ENCODE results near the gene PAFAH1B1. TPM values are rescaled to one million over a fixed set of nuclear protein-coding genes. Genes with fewer than 3 reads are reported as not detected.

Gene PAFAH1B1
- total RNA-seq, 4 donors from 2014 or later = 86.5 to 119 (median 102) TPM

DNA sequence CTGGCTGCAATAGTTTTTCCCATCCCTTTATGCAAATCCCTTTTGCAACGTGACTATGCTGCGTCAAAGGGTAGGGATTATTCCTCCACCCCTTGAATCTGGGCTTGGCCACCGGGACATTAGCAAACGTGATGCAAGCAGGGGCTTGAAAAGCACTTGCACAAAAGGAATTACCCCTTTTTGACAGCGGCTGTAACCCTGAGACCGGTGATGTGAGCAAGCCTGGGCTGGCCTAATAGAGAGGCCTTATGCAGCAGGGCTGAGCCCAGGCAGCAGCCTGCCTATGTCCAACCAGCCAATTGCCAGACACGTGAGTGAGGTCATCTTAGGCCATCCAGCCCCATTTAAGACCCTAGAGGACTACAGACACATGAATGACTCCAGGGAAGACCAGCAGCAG is 30.4 kb upstream of the PAFAH1B1 start:
- TF ChIP-seq, protein P1, sequence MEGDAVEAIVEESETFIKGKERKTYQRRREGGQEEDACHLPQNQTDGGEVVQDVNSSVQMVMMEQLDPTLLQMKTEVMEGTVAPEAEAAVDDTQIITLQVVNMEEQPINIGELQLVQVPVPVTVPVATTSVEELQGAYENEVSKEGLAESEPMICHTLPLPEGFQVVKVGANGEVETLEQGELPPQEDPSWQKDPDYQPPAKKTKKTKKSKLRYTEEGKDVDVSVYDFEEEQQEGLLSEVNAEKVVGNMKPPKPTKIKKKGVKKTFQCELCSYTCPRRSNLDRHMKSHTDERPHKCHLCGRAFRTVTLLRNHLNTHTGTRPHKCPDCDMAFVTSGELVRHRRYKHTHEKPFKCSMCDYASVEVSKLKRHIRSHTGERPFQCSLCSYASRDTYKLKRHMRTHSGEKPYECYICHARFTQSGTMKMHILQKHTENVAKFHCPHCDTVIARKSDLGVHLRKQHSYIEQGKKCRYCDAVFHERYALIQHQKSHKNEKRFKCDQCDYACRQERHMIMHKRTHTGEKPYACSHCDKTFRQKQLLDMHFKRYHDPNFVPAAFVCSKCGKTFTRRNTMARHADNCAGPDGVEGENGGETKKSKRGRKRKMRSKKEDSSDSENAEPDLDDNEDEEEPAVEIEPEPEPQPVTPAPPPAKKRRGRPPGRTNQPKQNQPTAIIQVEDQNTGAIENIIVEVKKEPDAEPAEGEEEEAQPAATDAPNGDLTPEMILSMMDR (IDR thresholded peaks at IDR 0.05) = no peak
- no peak for TF ChIP-seq POLR2A (IDR thresholded peaks at IDR 0.05; ENCODE audit: low read depth)
- no peak for TF ChIP-seq POLR2AphosphoS5 (IDR thresholded peaks at IDR 0.05)
- TF ChIP-seq EP300 (IDR thresholded peaks at IDR 0.05) = no peak
- Histone ChIP-seq H3K4me1 (no peaks in the 10 kb centered on the region), H3K27me3 (peaks cover 0 to 3% (median 0%) of the 10 kb centered on the region in 4 donors), H3K27ac (replicated peaks in 1 of 4) (no peak overlapping the region), H3K36me3 (no peaks in the 10 kb centered on the region), H3K4me3 (no peak overlapping the region), H3K9me3 (peaks cover 0 to 6% (median 0%) of the 10 kb centered on the region in 4 donors)
- 74% methylated on average over 7 of the region's 7 CpGs for WGBS
- intact Hi-C loops (cut with DNase I) = no loop called here
- DNase-seq (ENCODE audit: extremely low spot score) = no peak

DNA sequence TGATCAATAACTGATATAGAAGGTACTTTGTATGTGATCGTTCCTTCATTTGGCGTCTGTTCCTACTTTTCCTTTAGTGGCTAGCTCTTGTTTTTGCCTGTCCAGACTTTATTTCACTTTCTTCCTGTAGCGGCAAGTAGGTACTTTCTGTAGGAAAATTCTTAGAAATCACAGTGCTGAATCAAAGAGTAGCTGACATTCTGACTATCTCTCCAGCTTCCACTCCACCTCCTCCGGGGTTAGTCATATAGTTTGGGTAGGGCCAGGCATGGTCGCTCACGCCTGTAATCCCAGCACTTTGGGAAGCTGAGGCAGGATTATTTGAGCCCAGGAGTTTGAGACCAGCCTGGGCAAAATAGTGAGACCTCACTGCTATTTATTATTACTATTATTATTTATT is 29.9 kb upstream of the PAFAH1B1 start:
- H3K27me3 ChIP-seq = peaks cover 0 to 3% (median 0%) of the 10 kb centered on the region in 4 donors
- no peaks in the 10 kb centered on the region for H3K4me1 ChIP-seq
- H3K27ac ChIP-seq (replicated peaks in 1 of 4) = no peak overlapping the region
- WGBS = 96% methylated on average over 6 of the region's 6 CpGs
- H3K9me3 ChIP-seq = peaks cover 0 to 6% (median 0%) of the 10 kb centered on the region in 4 donors
- DNase-seq (ENCODE audit: extremely low spot score) = no peak
- TF ChIP-seq POLR2A (IDR thresholded peaks at IDR 0.05; ENCODE audit: low read depth) (no peak), EP300 (IDR thresholded peaks at IDR 0.05) (no peak), POLR2AphosphoS5 (IDR thresholded peaks at IDR 0.05) (no peak)
- TF ChIP-seq, protein P1 (IDR thresholded peaks at IDR 0.05) = no peak
- no peaks in the 10 kb centered on the region for H3K36me3 ChIP-seq
- intact Hi-C loops (cut with DNase I) = no loop called here
- H3K4me3 ChIP-seq = no peak overlapping the region

- no peaks in the 10 kb centered on the region for H3K4me1 ChIP-seq
- H3K4me3 ChIP-seq = no peak overlapping the region
- no peak overlapping the region for H3K27ac ChIP-seq (replicated peaks in 1 of 4)
- H3K9me3 ChIP-seq = peaks cover 0 to 6% (median 0%) of the 10 kb centered on the region in 4 donors
- WGBS = 83% methylated on average over 5 of the region's 5 CpGs
- intact Hi-C loops (cut with DNase I) = no loop called here
- TF ChIP-seq POLR2AphosphoS5 (IDR thresholded peaks at IDR 0.05) = no peak
- TF ChIP-seq, protein P1 (IDR thresholded peaks at IDR 0.05) = no peak
- TF ChIP-seq POLR2A (IDR thresholded peaks at IDR 0.05; ENCODE audit: low read depth) = no peak
- TF ChIP-seq EP300 (IDR thresholded peaks at IDR 0.05) = no peak
- no peak for DNase-seq (ENCODE audit: extremely low spot score)
- H3K36me3 ChIP-seq = no peaks in the 10 kb centered on the region
- H3K27me3 ChIP-seq = peaks cover 0 to 3% (median 0%) of the 10 kb centered on the region in 4 donors
Observed at GRCh38 chr17:2564877-2565276, 28.6 kb upstream of the PAFAH1B1 start.

DNA sequence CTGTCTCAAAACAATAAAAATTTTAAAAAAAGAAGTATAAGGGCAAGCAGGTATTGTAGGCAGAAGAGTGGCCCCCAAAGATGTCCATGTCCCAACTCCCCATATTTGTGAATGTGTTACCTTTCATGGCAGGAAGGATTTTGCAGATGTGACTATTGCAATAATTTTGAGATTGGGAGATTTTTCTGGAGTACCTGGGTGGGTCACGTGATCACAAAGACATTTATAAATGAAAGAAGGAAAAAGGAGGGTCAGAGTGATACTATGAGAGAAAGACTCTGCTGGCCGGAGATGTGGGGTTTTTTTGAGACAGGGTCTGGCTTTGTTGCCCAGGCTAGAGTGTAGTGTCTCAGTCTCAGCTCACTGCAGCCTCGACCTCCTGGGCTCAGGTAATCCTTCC is 27.4 kb upstream of the PAFAH1B1 start:
- 90% methylated on average over 3 of the region's 3 CpGs for WGBS
- H3K27me3 ChIP-seq = peaks cover 0 to 3% (median 0%) of the 10 kb centered on the region in 4 donors
- no peak overlapping the region for H3K27ac ChIP-seq (replicated peaks in 1 of 4)
- H3K4me3 ChIP-seq = no peak overlapping the region
- H3K36me3 ChIP-seq = no peaks in the 10 kb centered on the region
- no peaks in the 10 kb centered on the region for H3K4me1 ChIP-seq
- TF ChIP-seq POLR2A (IDR thresholded peaks at IDR 0.05; ENCODE audit: low read depth) (no peak), EP300 (IDR thresholded peaks at IDR 0.05) (no peak), POLR2AphosphoS5 (IDR thresholded peaks at IDR 0.05) (no peak)
- TF ChIP-seq, protein P1 (IDR thresholded peaks at IDR 0.05) = no peak
- peaks cover 0 to 5% (median 0%) of the 10 kb centered on the region in 4 donors for H3K9me3 ChIP-seq
- no peak for DNase-seq (ENCODE audit: extremely low spot score)
- intact Hi-C loops (cut with DNase I) = no loop called here

All from esophagus muscularis mucosa (tissue), 4 donors.